DMS153 treated with DMSO at 0.1 percent for 48 hours (cell line): ENCODE data around the gene ARHGEF11.

Experiments used
- DNase-seq: peaks from one replicate; lab custom pipeline; 2025; ENCODE audit not compliant: unreplicated experiment; lab: John Stamatoyannopoulos, UW

Gene ARHGEF11

DNA sequence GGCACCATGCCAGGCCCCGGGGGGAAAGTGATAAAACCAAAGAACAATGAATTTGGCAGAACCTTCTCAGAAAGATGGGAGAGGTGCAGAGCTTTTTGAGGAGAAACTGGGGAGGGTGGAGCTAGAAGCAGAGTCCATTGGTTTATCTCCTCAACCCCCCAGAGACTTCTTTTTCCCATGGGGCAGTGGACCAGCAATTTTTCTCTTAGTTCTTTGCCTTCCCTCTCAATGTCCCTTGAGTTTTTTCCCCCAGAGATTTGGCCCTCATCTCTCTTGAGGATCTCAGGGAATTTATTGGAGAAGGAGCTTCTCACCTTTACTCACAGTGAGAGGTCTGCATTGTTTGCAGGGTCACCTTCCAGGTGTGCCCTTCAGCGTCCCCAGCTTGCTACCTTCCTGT lies 5.3 kb upstream of the ARHGEF11 start:
- no peak for DNase-seq

DNA sequence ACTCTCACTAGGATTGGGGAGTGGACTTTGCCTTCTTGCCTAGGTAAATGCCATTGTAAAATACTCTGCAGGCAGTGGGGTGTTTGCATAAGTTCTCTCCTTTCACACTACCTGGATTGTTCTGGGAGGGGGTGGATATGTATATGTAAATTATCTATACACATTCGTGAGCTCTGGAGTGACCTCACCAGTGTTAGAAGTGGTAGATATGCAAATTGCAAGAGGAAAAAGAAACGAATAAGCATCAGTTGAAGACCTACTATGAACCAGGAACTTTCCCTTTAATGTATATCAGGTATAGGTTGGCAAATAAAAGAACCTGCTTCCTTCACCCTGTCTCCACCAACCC lies 1.5 kb upstream of the ARHGEF11 start:
- no peak for DNase-seq

DNA sequence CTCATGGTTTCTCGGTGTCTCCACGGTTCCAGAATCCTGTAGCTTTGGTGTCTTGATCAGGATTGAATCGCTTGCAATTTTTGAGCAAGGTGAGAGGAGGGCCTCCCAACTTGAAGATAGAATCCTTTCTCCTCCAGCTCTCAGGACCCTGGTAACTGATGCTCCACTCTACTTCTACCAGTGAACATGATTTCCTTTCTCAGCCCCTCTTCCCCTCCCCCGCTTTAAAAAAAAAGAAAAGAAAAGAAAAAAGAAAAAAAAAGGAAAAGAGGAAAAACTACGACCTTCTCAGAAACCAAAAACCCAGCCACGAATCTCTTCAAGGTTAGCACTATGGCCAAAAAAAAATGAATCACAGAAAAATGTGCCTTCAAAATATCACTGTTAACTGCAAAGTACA lies 1.2 kb downstream of the ARHGEF11 start:
- DNase-seq = no peak

DNA sequence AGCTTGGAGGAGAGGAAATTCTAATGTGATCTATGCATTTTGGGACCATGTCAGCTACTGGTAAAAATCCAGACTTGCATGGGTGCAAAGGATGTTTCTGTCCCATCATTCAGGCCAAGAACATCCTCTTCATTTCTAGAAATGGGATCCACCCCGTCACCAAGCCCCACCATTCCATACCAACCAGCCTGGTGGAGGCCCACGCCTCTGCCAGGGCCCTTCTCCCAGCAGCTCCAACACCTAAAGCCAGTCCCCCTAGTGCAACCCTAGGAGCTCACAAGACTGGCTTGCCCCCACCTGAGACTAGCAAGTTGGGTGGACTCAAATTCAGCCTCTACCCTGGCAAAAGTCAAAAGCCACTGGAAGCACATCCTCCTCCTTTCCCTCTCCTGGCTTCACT lies 1.9 kb downstream of the ARHGEF11 start:
- no peak for DNase-seq

DNA sequence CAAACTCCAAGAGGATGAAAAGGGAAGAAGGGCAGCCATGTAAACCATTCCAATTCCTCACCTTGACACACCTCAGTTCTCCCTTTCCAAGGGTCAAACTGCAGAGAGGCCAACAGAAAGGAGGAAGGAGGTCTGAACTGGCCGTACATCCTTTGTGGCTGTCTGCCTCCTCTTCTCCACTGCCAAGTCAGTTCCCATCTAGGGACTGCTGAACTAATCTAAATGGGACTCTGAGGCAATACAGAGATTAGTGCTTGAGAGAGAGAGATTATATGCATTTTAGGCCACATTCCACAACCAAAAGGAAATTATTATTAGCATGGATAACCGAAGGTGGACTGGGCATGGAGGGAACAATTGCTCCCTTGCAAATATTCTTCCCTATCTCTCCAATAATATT lies 2.7 kb downstream of the ARHGEF11 start:
- no peak for DNase-seq

DNA sequence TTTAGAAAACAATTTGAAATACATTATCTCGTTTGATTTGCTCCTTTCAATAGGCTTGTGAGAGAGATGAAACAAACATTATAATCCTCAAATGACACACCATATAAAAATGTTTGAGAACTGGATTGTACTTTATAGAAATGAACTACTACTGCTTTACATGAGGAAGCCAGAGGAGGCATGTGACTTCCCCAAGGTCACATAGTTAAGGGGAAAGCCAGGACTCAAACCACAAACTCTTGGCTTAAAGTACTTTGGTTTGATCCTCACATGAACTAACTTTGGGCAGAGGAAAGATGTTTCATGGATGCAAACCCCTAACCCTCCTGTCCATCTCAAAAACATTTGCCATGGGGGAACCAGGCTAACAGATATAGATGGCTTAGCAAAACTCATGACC lies 4.7 kb downstream of the ARHGEF11 start:
- no peak for DNase-seq

DNA sequence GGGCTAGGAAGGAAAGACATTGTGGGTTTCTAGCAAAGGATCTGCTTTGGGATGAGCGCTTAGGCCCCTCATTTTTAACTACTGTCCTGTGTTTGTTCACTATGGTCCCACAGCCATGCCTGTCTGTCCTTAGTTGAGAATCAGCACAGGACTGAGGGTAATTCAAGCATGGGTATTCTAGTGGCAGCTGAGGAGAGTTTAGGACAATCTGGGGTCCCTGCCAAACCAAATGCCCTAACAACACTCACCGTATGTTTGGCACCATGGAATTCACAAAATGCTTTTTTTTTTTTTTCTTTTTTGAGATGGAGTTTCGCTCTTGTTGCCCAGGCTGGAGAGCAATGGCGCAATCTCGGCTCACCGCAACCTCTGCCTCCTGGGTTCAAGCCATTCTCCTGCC lies 10.4 kb downstream of the ARHGEF11 start:
- no peak for DNase-seq

DNA sequence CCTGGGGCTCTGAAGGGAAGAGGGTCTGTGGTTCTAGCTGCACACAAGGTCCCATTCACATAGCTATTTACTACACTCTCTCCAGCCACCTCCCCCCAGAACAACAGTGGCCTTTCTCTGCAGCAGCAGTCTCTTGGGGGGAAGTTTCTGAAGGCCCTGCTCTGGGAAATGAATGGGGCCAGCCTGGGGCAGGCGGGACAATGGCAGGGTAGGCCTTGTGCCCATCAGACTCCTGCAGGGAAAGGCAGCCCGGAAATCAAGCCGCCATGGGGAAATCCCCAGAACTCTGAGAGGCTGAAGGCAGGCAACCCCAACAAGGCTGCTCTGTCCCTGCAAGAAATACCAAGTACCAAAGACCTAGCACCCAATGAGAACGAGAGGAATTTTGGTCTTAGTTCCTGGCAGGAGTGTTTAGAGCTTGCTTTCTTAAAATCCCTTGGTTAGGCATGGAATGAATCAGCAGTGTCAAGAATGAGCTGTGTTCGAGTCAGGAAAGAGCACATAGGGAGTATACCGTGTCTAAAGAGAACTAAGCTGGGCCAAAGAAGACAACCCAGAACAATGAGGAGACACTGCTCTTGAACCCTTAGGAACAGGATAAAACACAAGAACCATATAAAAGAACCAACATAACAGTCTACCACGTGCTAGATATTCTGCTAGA lies 11.3 kb downstream of the ARHGEF11 start:
- no peak for DNase-seq

DNA sequence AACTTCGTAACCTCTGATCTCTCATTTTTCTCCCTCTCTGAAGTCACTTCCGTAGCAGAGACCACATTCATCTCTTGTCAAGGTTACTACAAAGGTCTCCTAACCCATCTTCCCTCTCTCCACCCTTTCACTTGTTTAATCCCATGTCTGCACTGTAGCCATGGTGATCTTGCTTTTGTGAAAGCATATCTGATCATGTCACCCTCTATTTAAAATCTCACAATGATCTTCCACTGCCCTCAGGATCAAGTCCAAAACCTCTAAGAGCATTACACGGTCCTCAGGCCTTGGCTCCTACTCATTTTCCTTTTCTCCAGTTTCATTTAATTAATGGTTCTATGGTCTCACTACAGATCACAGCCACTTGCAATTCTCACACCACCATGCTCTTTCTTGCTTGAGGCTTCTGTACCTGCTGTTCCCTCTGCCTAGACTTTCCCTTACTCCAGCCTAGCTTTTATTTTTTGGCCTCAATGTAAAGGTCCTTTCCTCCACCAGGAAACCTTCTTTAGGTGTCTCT lies 12.1 kb downstream of the ARHGEF11 start:
- DNase-seq = no peak

DNA sequence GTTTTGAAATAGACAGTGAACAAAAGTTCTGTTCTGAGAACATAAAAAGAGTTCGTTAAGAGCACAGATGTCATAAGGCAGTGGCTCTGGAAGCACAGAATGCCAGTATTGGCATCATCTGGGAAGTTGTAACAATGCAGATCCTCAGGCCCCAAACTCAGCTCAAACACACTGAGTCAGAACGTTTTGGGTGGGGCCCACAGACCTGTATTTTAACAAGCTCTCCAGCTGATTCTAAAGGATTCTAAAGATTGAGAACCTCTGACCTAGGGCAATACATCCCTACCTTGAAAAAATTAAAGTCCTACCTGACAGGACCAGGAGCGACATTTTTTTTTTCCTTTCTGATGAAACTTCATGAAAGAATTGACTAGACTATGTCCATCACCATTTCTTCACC lies 13.2 kb downstream of the ARHGEF11 start:
- DNase-seq = no peak

DNA sequence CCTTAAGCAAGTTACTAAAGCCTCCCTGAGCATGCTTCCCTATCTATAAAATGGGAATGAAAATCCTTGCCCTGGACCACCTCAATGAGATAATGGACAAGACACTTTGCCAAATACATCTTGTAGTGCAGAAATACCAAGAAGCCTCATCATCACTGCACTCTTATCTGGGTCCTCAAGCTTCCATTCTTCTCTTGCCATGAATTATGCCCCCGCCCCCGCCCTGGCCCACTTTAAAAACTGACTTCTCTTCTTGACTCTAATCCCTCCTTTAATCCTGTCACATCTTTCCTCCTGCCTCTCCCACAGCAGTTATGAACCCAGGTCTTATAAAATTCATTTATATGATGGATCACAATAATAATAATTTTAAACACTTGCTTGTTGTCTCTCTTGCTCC lies 14.8 kb downstream of the ARHGEF11 start:
- no peak for DNase-seq

DNA sequence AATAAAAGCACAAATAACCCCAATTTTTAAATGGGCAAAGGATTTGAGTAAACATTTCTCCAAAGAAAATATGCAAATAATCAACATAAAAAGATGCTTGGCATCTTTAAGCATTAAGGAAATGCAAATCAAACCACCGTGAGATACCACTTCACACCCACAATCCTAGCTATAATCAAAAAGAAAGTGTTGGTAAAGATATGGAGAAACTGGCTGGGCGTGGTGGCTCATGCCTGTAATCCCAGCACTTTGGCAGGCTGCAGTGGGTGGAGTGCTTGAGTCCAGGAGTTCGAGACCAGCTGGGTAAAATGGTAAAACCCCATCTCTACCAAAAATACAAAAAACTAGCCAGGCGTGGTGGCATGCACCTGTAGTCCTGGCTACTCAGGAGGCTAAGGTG lies 16.9 kb downstream of the ARHGEF11 start:
- DNase-seq = no peak

DNA sequence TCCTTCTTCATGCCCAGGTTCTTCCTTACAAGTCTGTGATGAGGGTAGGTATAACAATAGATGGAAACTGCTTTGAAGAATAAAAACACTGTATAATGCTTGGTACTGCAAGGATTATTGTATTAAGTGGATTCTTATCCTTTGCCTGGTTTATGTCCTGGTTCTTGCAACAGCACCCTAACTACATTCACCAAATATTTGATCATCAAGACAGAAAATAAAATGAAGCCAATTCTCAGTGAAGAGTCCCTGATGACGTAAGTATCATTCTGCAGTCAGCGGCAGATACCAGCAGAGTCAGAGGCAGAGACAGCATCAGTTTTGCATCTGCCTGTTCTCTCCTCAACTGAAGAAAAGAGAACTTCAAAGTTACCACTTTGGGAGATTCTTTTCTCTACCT lies 19.7 kb downstream of the ARHGEF11 start:
- DNase-seq = no peak

DNA sequence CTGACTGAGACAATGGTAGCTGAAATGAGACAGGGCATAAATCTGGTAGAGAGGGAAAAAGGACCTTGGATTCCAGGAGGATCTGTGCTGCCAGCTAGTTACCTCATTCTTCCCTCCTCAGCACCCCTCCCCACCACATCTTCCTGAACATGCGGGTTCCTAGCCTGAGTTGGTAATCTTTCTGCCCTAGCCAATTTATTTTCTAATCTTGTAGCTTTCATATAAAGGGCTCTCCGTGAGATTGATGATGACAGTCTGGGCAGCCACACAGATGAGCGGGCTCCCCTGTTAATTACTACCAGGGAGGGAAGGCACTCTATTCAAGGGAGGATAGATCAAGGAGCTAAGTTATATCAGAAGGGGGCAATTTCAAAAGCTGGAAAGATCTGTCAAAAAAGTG lies 20.2 kb downstream of the ARHGEF11 start:
- no peak for DNase-seq

DNA sequence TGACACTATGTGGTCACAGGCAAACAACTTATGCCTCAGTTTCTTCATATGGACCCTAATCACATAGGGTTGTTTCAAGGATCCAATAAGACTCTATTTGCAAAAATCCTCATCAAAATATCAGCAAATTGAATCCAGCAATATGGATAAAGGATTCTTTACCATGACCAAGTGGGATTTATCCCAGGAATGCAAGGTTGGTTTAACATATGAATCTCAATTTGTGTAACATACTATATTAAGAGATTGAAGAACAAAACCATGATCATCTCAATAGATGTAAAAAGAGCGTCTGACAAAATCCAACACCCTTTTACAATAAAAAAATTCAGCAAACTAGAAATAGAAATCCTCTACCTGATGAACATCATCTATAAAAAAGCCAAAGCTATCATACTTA lies 23.9 kb downstream of the ARHGEF11 start:
- no peak for DNase-seq

DNA sequence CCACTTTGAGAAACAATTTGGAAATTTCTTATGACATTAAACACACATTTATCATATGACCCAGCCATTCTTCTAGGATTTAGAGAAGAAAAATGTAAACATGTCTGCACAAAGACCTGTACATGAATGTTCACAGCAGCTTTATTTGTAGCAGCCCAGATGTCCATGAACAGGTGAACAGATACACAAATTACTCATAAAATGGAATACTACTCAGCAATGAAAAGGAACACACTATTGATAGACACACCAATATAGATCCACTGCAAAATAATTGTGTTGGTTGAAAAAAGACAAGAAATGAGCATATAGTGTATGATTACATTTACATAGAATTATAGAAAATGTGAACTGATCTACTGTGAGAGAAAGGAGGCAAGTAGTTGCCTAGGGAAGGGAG lies 26.1 kb downstream of the ARHGEF11 start:
- DNase-seq = no peak

DNA sequence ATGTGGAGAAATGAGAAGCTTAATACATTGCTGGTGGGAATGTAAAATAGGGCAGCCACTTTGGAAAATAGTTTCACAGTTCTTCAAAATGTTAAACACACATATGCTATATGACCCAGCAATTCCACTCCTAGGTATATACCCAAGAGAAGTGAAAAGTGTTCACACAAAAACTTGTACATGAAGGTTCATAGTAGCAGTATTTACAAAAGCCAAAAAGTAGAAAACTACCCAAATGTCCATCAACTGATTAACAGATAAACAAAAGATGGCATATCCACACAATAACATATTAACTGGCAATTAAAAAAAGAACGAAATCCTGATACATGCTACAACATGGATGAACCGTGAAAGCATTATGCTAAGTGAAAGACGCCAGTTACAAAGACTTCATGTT lies 33.7 kb downstream of the ARHGEF11 start:
- no peak for DNase-seq

DNA sequence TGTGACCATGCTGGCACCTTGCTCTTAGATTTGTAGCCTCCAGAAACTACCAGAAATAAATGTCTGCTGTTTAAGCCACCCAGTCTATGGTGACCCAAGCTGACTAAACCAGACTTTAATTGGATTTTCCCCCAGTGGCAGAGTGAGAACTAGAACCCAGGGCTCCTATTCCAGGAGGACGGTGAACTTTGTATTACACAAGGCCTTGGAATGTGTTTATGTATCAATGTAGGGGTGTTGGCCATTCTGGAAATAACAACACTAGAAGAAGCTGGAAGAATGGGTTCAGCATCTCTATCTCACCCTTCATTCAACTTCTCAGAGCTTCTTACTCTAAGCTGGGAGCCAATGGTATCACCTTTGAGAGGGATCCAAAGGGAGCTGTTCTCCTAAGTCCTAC lies 37.0 kb downstream of the ARHGEF11 start:
- no peak for DNase-seq

DNA sequence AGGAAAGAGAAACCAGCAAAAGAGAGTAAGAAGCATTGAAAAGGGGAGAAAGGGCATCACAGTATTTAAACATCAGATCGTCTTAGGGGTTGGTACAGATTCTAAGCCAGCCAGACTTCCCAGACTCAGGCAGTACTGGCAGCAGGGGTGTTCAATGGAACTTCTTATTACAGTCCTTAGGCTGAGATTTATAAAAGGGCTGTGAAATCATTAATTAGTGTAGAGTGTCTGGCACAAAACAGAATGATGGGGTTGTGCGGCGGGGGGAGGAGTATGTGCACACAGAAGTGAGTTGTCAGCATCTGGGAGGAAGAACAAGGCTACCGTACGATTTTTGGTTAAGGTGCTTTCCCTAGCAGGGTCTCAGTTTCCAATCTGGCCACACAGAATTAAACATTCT lies 38.2 kb downstream of the ARHGEF11 start:
- DNase-seq = no peak

DNA sequence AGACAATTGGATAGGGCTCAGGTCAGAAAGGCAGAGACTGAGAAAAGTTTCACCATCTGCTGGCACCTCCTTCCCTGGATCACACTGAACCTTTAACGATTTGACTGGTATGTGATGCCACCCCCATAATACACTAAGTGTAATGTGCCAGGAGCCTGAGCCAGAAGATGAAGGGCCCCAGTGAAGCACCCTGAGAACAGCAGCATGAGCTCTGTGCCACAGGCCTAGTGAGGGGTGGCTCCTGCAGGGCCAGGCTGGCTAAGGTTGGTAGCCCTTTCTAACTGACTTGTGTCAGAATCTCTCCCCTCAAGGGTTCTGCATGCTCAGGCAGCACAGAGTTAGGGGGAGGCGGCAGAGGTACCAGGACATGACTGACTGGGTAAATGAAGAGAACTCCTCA lies 38.9 kb downstream of the ARHGEF11 start:
- no peak for DNase-seq

DNA sequence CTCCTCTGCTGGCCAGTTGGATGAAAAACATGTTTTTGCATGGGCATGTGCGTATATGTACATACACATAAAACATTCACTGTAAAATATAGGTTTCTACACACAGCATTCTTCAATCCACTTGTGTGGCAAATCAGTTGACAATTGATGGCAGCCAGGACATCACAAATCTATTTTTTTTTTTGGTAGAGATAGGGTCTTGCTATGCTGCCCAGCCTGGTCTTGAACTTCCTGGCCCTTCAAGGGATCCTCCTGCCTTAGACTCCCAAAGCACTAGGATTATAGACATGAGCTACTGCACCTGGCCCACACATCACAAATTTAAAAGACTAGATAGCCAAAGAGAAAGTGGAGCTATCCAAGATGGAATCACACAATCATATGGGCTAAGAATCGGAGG lies 39.6 kb downstream of the ARHGEF11 start:
- DNase-seq = no peak

DNA sequence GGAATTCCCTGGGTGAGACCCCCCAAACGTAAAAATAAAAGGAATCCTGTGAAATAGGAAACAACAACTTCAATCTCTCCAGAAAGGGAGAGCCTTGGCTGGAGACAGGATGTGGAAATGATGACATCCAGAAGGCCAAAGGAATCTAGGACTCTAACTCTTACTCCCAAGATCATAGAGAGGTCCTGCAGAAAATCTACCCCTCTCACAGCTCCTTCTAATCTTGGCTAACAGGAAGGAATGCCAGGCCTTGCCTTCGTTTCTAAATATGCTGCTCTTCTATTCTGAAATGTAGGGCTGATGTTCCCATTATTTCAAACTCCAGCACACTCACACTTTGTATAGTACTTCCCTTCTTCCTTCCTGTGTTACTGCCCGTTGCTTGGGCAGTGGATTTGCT lies 40.7 kb downstream of the ARHGEF11 start:
- DNase-seq = no peak

DNA sequence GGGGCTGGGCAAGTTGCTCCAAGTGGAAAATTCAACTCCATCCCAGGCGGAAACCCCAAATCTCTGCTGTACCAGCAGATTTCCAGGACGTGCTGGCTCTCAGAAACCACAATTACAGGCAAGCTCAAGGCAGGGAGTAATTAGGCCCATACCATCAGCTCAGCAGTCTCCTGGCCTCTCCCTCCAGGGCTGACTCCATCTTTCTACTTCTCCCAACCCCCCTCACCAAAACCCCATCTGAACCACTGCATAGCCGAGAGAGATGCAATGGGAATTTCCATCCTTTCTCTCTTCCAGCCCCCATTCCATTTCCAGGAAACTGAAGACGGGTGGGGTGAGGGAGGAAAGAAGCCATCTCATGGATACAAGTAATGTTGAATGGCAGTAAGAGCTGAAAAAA lies 41.2 kb downstream of the ARHGEF11 start:
- DNase-seq = no peak

DNA sequence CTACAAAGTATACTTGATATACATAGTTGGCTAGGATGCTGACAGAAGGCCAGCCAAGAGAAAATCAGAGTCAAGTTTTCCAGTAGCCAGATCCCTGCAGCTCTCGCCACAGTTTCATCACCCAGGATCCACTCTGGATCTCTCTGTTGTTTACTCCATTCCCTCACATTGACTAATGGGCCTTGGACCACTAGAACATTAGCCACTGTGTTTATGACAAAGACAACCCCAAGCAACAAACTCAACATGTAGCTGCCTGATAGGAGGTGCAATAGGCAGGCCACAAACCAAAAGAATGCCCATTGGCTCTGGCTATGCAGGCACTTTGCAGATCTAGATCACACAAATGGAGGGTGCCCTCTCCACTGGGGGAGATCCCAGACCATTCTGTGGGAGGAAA lies 44.2 kb downstream of the ARHGEF11 start:
- no peak for DNase-seq
